GM18507 (cell line): ENCODE measurements around the gene EXOSC9.
"Not testable (repeated sequence)": the region's sequence is repeated elsewhere in the genome, so short reads cannot be mapped to it uniquely, and the experiment has no call there.

Experiments used
- DNase-seq: peaks from one replicate; pipeline ENCODE4 v3.0.0; 2011; ENCODE audit warnings: low read depth; ENCODE audit not compliant: insufficient read length; ENCODE audit errors: extremely low spot score
- FAIRE-seq: peaks from 2 replicates; lab custom pipeline; 2011; peaks lifted over from hg19 to GRCh38; lab: Jason Lieb, UNC

Gene EXOSC9, protein sequence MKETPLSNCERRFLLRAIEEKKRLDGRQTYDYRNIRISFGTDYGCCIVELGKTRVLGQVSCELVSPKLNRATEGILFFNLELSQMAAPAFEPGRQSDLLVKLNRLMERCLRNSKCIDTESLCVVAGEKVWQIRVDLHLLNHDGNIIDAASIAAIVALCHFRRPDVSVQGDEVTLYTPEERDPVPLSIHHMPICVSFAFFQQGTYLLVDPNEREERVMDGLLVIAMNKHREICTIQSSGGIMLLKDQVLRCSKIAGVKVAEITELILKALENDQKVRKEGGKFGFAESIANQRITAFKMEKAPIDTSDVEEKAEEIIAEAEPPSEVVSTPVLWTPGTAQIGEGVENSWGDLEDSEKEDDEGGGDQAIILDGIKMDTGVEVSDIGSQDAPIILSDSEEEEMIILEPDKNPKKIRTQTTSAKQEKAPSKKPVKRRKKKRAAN

GRCh38 chr4:121800961-121801714 is at the start of gene EXOSC9:
Gene EXOSC9 (plus strand): TSS chr4:121801323. CDS start chr4:121801425, 102 bp downstream.
- DNase-seq (peak; percentile 63), FAIRE-seq (peak; percentile 99)

DNA sequence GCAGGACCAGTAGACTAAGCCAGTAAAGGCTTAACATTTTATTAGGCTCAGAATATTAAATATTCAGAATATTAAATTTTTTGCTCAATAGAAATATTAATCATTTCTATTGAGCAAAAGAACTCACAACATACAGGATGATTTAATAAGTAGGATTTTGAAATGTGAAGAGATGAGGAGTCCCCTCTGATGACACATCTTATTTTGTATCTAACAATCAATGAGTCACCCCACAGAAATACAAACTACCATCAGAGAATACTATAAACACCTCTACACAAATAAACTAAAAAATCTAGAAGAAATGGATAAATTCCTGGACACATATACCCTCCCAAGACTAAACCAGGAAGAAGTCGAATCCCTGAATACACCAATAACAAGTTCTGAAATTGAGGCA is 49.0 kb upstream of the EXOSC9 start:
- DNase-seq, result not testable (repeated sequence)

DNA sequence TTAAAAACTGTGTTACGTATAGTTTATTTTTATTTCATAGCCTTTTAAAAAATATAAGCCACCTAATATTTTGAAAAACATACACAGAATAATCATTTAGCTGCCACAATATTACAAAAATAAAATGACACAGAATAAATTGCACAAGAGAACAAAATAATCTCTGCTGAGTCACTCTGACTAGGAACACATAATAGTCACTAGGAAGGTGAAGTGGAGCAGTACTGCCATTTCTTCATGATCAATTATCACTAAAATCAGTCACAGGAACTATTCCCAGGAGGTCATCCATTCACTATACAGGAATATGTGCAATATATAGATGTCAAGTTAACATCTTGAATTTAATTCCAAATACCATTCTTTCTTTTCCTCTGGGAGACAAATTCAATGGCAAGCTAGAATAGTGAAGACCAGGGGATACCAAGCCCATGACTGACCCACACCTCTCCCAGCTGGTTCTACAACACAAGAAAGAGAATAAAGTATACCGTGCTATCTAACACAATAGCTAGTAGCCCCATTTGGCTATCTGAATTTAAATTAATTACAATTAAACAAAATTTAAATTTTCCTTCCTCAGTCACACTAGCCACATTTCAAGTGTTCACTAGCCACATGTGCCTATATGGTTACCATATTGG is 42.1 kb upstream of the EXOSC9 start:
- FAIRE-seq, result no peak

More for the DNA sequence above, 49.0 kb upstream of the EXOSC9 start:
- not testable (repeated sequence) for FAIRE-seq

DNA sequence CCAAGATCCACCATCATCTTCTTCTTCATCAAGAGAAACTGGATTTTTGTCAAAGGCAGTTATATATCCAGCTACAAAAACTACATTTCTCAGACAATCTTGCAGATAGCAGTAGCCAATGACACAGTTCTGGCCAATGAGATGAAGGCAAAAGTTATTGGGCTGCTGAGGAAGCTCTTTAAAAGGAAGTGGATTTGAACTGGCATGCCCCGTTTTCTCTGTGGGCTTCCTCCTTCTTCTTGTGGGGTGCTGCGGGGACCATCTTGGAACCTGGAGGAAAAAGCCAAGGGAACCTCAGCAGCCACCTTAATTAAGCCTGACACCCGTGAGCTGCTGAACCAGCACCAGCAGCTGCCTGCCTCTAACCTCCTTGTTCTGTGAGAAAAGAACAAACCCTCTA is 40.9 kb upstream of the EXOSC9 start:
- DNase-seq (no peak), FAIRE-seq (no peak)

More for the DNA sequence above, 42.1 kb upstream of the EXOSC9 start:
- DNase-seq, result no peak

DNA sequence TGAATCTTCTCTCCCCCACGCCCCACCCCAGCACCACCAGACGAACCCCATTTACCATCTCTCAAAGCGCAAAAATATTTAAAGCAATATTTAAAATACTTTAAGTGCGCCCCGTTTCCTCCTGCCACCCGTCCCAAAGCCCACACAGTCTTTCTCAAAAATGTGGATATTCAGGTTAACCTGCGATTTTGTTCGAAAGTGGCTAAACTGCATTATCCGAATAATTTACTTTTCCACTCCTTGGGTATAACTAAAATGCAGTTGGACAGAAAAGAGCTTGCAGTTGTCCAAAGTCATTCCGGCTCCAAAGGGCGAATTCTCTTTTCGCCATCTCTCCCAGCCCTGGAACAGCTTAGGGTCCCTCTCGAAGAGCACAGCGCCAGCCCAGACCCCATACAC is 36.8 kb upstream of the EXOSC9 start:
- DNase-seq (no peak), FAIRE-seq (no peak)

GRCh38 chr4:121764702-121765367 is 36.3 kb upstream of the EXOSC9 start, which contains the start of gene SMIM43:
Gene SMIM43 (minus strand): TSS chr4:121765164. CDS start chr4:121765105, 59 bp downstream.
- DNase-seq, result no peak
- no peak for FAIRE-seq

- FAIRE-seq (no peak), DNase-seq (no peak)
These were observed 35.8 kb upstream of the EXOSC9 start for GRCh38 chr4:121765368-121765705.

DNA sequence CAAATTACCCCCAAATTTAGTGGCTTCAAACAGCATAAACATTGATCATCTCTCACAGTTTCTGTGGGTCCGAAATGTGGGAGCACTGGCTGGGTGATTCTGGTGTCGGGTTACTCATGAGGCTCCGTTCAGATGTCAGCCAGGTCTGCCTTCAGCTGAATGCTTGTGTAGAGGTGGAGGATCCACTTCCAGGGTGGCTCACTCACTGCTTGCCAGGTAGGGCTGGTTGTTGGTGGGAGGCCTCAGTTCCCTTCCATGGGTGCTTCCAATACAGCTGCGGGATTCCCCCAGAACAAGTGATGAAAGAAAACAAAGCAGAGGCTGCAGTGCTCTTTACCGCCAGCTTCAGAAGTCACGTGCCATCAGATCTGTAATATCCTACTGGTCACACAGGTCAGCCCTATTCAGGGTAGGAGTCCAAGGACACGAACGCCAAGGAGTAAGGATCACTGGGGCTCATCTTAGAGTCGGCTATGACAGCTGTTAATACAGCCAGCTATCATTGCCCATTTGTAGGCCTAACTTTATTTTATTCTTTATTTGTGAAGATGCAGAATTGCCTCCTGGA is 35.1 kb upstream of the EXOSC9 start:
- no peak for DNase-seq
- FAIRE-seq, result no peak

DNA sequence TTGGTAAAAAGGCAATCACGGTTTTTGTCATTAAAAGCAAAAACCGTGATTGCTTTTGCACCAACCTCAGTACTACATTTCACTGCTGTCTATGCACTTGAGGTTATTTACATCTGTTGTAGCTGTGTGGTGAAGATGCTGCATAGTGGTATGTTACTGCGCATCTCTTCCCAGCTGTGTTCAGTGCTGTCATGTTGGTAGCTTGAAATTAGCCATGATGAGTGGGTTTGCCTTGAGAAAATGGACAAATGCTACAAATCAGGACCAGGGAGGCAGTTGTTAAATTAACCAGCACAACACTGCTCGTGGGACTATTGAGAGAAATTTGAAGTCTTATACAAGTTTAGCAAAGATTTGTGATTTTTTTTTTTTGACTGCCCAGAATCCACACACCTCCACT is 34.0 kb upstream of the EXOSC9 start:
- DNase-seq (no peak), FAIRE-seq (no peak)

DNA sequence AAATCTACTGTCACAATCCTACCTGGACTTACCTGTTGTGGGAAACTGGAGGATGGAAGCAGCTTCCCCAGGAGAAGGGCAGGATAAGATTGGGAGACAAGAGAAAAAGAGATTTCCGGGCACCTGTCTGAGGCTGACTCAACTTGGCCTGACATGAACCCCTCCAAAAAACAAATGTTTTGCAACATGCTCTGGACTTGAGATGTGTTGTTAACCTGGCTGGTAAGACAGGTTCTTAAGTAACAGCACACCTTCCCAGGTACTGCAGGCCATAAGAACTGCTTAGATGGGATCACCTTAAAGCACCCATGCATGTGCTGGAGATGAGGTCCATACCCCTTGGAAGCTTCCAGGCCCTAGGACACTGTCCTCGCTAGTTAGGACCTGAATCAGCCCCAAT is 31.8 kb upstream of the EXOSC9 start:
- FAIRE-seq, result no peak
- DNase-seq, result no peak

DNA sequence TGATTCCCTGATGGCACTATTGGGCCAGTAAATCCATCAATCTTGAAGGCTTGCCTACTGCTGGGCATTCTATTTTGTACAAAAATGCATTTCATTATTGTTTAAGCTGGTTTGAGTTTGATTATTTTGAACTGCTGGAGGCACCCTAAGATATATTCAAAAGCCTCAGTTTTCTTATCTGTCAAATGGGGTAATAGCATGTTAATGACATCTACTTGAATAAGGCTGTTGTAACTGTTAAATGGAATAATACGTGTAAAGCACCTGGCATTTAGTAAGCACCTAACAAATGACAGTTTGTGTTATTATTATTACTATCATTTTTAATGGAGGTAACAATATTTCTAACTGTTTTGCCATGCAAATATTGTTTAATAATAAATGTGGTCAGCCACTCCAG is 29.3 kb upstream of the EXOSC9 start:
- DNase-seq, result no peak
- no peak for FAIRE-seq

- FAIRE-seq (no peak), DNase-seq (no peak)
These were observed 27.2 kb upstream of the EXOSC9 start for GRCh38 chr4:121773883-121774282.

DNA sequence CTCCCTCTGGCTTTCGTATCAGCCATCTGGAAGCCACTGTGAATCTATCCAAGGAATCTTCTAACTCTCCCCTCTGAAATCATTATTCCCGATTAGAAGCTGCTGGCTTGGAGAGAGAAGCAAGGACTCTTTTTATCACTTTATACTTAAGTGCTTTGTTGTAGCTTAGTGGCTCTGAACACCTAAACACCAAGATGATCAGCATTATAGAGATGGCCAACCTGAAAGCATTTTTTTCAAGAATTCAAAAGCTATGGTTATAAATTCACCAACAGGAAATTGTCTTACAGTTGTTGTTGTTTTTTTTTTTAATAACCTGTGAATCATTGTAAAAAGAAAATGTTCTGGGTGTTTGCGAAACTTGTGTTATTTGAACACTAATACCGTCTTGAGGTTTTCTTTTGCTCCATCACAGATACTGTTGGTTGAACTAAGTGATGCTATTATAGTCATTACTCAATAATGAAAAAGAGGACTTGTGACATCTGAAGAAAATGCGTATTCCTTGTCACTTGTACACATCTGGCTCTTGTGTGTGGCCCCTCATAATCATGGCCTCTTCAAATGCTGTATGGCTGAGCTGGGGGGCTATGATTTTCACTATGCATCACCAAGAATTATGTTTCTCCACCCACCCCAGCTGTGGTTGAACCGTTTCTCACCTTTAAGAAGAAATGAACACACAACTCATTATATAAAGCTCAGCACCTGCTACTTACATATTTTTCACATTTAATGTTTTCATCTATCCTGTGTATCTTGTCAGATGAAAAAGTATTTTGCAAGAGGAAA is 24.3 kb upstream of the EXOSC9 start:
- DNase-seq (no peak), FAIRE-seq (no peak)

- FAIRE-seq, result no peak
- no peak for DNase-seq
These were observed 23.5 kb upstream of the EXOSC9 start for GRCh38 chr4:121777625-121778024.

DNA sequence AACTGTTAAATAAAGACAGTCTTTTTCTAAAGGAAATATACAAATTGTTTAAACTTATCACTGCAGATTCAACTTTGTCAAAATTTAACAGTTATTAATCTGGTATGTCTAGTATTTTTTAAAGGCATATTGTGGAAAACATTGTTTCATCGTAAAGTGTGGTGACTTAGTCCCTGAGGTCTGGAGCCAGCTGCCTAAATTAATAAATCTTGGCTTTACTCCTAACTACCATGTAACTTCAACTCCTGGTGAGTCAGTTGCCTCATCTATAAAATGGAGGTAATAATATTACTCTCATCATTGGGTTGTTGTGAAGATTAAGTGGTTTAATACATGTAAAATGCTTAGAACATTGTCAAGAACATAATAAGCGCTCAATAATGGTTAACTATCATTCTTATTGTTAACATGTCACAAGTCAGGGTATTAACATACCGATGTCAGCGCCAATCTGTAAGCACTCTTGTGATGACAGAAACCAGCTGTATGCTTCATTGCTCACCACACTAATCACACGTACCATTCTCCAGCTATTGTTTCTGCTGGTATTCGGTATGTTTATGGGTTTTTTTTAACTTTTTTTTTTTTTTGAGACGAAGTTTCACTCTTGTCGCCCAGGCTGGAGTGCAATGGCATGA is 22.0 kb upstream of the EXOSC9 start:
- DNase-seq (no peak), FAIRE-seq (no peak)

- no peak for FAIRE-seq
- no peak for DNase-seq
These were observed 17.9 kb upstream of the EXOSC9 start for GRCh38 chr4:121783210-121783609.

- no peak for DNase-seq
- no peak for FAIRE-seq
These were observed 16.7 kb upstream of the EXOSC9 start for GRCh38 chr4:121784401-121784800.

DNA sequence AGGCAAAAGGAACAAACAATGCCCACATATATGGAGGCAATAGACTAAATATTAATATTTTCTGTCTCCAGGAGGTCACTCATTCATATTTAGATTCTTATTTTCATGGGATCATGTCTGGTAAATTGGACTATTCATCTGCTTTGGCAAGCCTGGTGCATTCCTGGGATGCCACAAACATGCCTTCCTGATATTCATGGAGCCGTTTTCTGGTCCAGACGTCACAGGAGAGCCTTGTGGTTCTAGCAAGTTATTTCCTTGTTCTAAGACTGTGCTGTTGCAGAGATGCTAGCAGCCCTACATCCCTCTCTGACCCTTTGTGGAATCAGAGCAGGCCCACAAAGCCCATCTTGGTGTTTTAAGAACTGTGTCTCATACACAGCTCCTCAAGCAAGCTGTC is 16.1 kb upstream of the EXOSC9 start:
- DNase-seq (no peak), FAIRE-seq (no peak)
